Fibroblast of the aortic adventitia (primary cell): ENCODE measurements around the gene SPINK14. TPM values are rescaled to one million over a fixed set of nuclear protein-coding genes. Genes with fewer than 3 reads are reported as not detected.

ENCODE experiments used
- DNase-seq: peaks from one replicate; pipeline ENCODE4 v3.0.0-alpha.2; 2010; ENCODE audit warnings: low read depth
- H3K4me3 ChIP-seq: 2 replicates; pipeline ENCODE4 v1.5.1; 2011; ENCODE audit warnings: low read depth, mild to moderate bottlenecking, control low read depth, low read length, moderate library complexity
- CTCF ChIP-seq: IDR thresholded peaks from 2 replicates; pipeline ENCODE4 v1.5.1; 2011; ENCODE audit warnings: mild to moderate bottlenecking, low read length, control low read depth, inconsistent platforms; ENCODE audit not compliant: insufficient read depth
- total RNA-seq: library from RNA; depleted of rRNA; stranded (reverse); fragments of >200 nt; gene quantifications from 2 replicates; pipeline ENCODE4 v1.2.3, GENCODE V29; 2012; ENCODE audit warnings: low replicate concordance

SPINK14 gene
- total RNA-seq, 1 donor: not detected

- no peak for TF ChIP-seq CTCF
- peak; percentile 40 for DNase-seq
- H3K4me3 ChIP-seq: no peak overlapping the region
Observed at GRCh38 chr5:148186248-148187003, 18.1 kb downstream of the SPINK14 start.

DNA sequence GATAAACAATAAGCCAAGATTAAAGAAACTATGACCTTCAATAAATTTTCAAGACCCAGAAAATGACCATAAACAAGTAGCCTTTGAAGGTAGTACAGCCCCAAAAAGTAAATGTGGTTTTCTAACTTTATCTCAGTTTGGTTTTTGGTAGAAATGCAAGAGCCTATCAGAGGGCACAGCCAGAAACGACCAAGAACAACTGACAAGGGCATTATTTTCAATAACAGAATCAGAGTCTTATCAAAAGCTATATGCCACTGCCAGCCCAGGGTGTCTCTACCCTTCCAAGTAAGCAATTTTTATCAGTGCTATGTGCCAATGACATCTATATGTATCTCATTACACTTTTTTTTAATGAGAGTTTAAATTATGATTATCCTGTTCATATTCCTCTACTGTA, 22.7 kb downstream of the SPINK14 start:
- DNase-seq: no peak
- no peak for TF ChIP-seq CTCF
- no peak overlapping the region for H3K4me3 ChIP-seq

- no peak overlapping the region for H3K4me3 ChIP-seq
- DNase-seq: no peak
- no peak for TF ChIP-seq CTCF
Observed at GRCh38 chr5:148193202-148193601, 24.9 kb downstream of the SPINK14 start.

DNA sequence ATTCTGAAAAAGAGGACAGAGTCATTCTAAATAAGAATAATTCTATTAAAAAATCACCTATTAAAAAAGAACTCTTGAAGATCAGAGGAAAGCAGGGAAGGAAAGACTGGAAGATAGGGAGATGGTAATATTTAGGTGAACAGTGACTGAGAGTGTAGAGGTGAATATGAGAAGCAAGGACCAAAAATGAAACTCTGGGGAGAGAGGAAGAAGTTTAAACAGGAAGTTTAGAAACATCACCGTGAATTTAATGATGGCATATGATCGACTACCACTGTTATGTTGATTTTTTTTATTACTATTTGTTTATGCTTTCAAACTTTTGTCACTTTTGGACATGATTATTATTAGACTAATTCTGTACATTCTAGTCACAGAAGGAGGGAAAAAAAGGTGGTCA, 32.8 kb downstream of the SPINK14 start:
- no peak for TF ChIP-seq CTCF
- no peak overlapping the region for H3K4me3 ChIP-seq
- DNase-seq: no peak

- no peak for DNase-seq
- TF ChIP-seq CTCF: no peak
- no peak within 1 kb of the TSS for H3K4me3 ChIP-seq
Observed at GRCh38 chr5:148202531-148203203, 34.3 kb downstream of the SPINK14 start, which contains the start of gene SPINK6. TSS of gene SPINK6 (plus strand) at chr5:148203042. CDS start at chr5:148203097, 55 bp downstream.

- DNase-seq: peak; percentile 6
- no peak for TF ChIP-seq CTCF
- H3K4me3 ChIP-seq: no peak overlapping the region
Observed at GRCh38 chr5:148205044-148205806, 36.9 kb downstream of the SPINK14 start.
